GM23338 (cell line): ENCODE data around the gene KRT15. TPM values are rescaled to one million over a fixed set of nuclear protein-coding genes. Genes with fewer than 3 reads are reported as not detected.

Experiments
- ATAC-seq: fragments of 200-7000 bp; cut with Tn5 transposase; 3 replicates; pipeline ENCODE4 v1.9.1; 2020
- DNase-seq: peaks from one replicate; pipeline ENCODE4 v3.0.0-alpha.2; 2015; ENCODE audit warnings: low spot score
- H2AFZ ChIP-seq: fragments of 200-600 bp; sonication (generic); 2 replicates; pipeline ENCODE4 v1.8.0; 2016; ENCODE audit warnings: antibody characterized with exemption, mild to moderate bottlenecking, moderate library complexity
- H3F3A ChIP-seq: fragments of 200-600 bp; sonication (generic); replicated peaks from 2 replicates; pipeline ENCODE4 v1.8.0; 2017; ENCODE audit warnings: antibody characterized with exemption, mixed run types, low read depth
- H3K27ac ChIP-seq: fragments of 200-600 bp; sonication (generic); 2 replicates; pipeline ENCODE4 v1.6.1; 2016; ENCODE audit warnings: low read depth
- H3K27me3 ChIP-seq: fragments of 200-600 bp; sonication (generic); 2 replicates; pipeline ENCODE4 v1.8.0; 2016; ENCODE audit warnings: mild to moderate bottlenecking, mixed run types, moderate library complexity; ENCODE audit not compliant: insufficient read depth
- H3K36me3 ChIP-seq: fragments of 200-600 bp; sonication (generic); 2 replicates; pipeline ENCODE4 v1.8.0; 2016; ENCODE audit warnings: mild to moderate bottlenecking; ENCODE audit not compliant: insufficient read depth
- H3K4me1 ChIP-seq: fragments of 200-600 bp; sonication (generic); 2 replicates; pipeline ENCODE4 v1.8.0; 2016; ENCODE audit warnings: mild to moderate bottlenecking, moderate library complexity; ENCODE audit not compliant: insufficient read depth
- H3K4me2 ChIP-seq: fragments of 200-600 bp; sonication (generic); 2 replicates; pipeline ENCODE4 v1.7.1; 2017; ENCODE audit warnings: mixed run types
- H3K4me3 ChIP-seq: fragments of 200-600 bp; sonication (generic); 2 replicates; pipeline ENCODE4 v1.6.1; 2016; ENCODE audit warnings: mixed run types
- H3K79me2 ChIP-seq: fragments of 200-600 bp; sonication (generic); replicated peaks from 2 replicates; pipeline ENCODE4 v1.8.0; 2017; ENCODE audit warnings: mild to moderate bottlenecking; ENCODE audit not compliant: insufficient read depth
- H3K9me2 ChIP-seq: fragments of 200-600 bp; sonication (generic); 2 replicates; pipeline ENCODE4 v1.8.0; 2017; ENCODE audit not compliant: insufficient read depth
- H4K20me1 ChIP-seq: fragments of 200-600 bp; sonication (generic); replicated peaks from 2 replicates; pipeline ENCODE4 v1.8.0; 2017; ENCODE audit warnings: mild to moderate bottlenecking; ENCODE audit not compliant: insufficient read depth
- H3K27ac Mint-ChIP-seq: 2 replicates; pipeline ENCODE4 v1.8.0; 2020; ENCODE audit warnings: inconsistent platforms, mild to moderate bottlenecking, moderate library complexity, mixed read lengths
- H3K27me3 Mint-ChIP-seq: 3 replicates; pipeline ENCODE4 v1.8.0; 2022; ENCODE audit warnings: low read depth, mild to moderate bottlenecking, moderate library complexity, mixed read lengths, inconsistent platforms; ENCODE audit not compliant: insufficient read depth, poor library complexity
- H3K36me3 Mint-ChIP-seq: 3 replicates; pipeline ENCODE4 v1.8.0; 2021; ENCODE audit warnings: low read depth, mild to moderate bottlenecking, inconsistent platforms, moderate library complexity, mixed read lengths
- H3K4me1 Mint-ChIP-seq: 3 replicates; pipeline ENCODE4 v1.8.0; 2020; ENCODE audit warnings: mild to moderate bottlenecking, inconsistent platforms, mixed read lengths
- H3K4me3 Mint-ChIP-seq: 3 replicates; pipeline ENCODE4 v1.8.0; 2021; ENCODE audit warnings: moderate library complexity, mild to moderate bottlenecking, inconsistent platforms, mixed read lengths
- H3K9me3 Mint-ChIP-seq: 3 replicates; pipeline ENCODE4 v1.8.0; 2020; ENCODE audit warnings: moderate library complexity, mild to moderate bottlenecking, inconsistent platforms, mixed read lengths
- CREB1 ChIP-seq: fragments of 250-450 bp; sonication (Bioruptor Pico); IDR thresholded peaks from 2 replicates; pipeline ENCODE4 v1.5.0; 2020; ENCODE audit warnings: low read depth, mild to moderate bottlenecking, moderate library complexity
- EZH2 ChIP-seq: fragments of 200-600 bp; sonication (generic); IDR thresholded peaks from one replicate; pipeline ENCODE4 v1.8.0; 2017; ENCODE audit warnings: antibody characterized with exemption, mild to moderate bottlenecking, low read depth; ENCODE audit not compliant: unreplicated experiment
- EZH2phosphoT487 ChIP-seq: fragments of 200-600 bp; sonication (generic); IDR thresholded peaks from one replicate; pipeline ENCODE4 v1.8.1; 2018; ENCODE audit warnings: antibody characterized with exemption; ENCODE audit not compliant: unreplicated experiment
- JUNB ChIP-seq: IDR thresholded peaks from one replicate; pipeline ENCODE4 v1.6.1; 2016; ENCODE audit warnings: antibody characterized with exemption; ENCODE audit not compliant: unreplicated experiment
- NANOG ChIP-seq: IDR thresholded peaks from 2 replicates; pipeline ENCODE4 v1.6.1; 2016; ENCODE audit warnings: antibody characterized with exemption, borderline replicate concordance
- POLR2AphosphoS5 ChIP-seq: IDR thresholded peaks from 2 replicates; pipeline ENCODE4 v1.6.1; 2016; ENCODE audit warnings: antibody characterized with exemption, low read depth
- STAT1 ChIP-seq: IDR thresholded peaks from one replicate; pipeline ENCODE4 v1.6.1; 2016; ENCODE audit warnings: antibody characterized with exemption; ENCODE audit not compliant: unreplicated experiment
- ZNF114 ChIP-seq: fragments of 250-450 bp; sonication (Bioruptor Pico); IDR thresholded peaks from 2 replicates; pipeline ENCODE4 v1.5.0; 2020; ENCODE audit warnings: mild to moderate bottlenecking, moderate library complexity
- ZNF331 ChIP-seq: fragments of 250-450 bp; sonication (Bioruptor Pico); IDR thresholded peaks from 2 replicates; pipeline ENCODE4 v1.5.0; 2020; ENCODE audit warnings: low read depth, mild to moderate bottlenecking, moderate library complexity
- polyA plus RNA-seq: library from polyadenylated mRNA; unstranded; fragments of >200 nt; fragmentation: Nextera tagmentation; extraction: Ambion mirVana; gene quantifications from 2 replicates; pipeline ENCODE4 v1.2.1, GENCODE V29; 2016
- total RNA-seq: library from RNA; depleted of rRNA; stranded (reverse); fragments of >200 nt; shearing (Covaris generic); gene quantifications from 2 replicates; pipeline ENCODE4 v1.2.3, GENCODE V29; 2014
- TF ChIP-seq, protein P1 (sequence below): IDR thresholded peaks from 2 replicates; pipeline ENCODE4 v1.6.1; 2016; ENCODE audit warnings: antibody characterized with exemption
- TF ChIP-seq, protein P2 (sequence below), 2 experiments: fragments of 200-600 bp in 1 of 2; sonication (generic) in 1 of 2; conservative IDR thresholded peaks; 2 replicates each; pipeline versions ENCODE4 v1.5.1 to v1.6.1; 2016 to 2017; ENCODE audit warnings: antibody characterized with exemption in 2 of 2, low read depth in 2 of 2, mild to moderate bottlenecking in 2 of 2, moderate library complexity in 1 of 2
- TF ChIP-seq, protein P3 (sequence below): fragments of 250-450 bp; sonication (Bioruptor Pico); IDR thresholded peaks from 2 replicates; pipeline ENCODE4 v1.5.0; 2020; ENCODE audit warnings: mild to moderate bottlenecking, moderate library complexity
- TF ChIP-seq, protein P4 (sequence below): IDR thresholded peaks from one replicate; pipeline ENCODE4 v1.6.1; 2018; ENCODE audit warnings: antibody characterized with exemption; ENCODE audit not compliant: unreplicated experiment

Gene KRT15
- total and polyA plus RNA-seq, 2 experiments from 2014 or later = 0.03 TPM; not detected in 1

DNA sequence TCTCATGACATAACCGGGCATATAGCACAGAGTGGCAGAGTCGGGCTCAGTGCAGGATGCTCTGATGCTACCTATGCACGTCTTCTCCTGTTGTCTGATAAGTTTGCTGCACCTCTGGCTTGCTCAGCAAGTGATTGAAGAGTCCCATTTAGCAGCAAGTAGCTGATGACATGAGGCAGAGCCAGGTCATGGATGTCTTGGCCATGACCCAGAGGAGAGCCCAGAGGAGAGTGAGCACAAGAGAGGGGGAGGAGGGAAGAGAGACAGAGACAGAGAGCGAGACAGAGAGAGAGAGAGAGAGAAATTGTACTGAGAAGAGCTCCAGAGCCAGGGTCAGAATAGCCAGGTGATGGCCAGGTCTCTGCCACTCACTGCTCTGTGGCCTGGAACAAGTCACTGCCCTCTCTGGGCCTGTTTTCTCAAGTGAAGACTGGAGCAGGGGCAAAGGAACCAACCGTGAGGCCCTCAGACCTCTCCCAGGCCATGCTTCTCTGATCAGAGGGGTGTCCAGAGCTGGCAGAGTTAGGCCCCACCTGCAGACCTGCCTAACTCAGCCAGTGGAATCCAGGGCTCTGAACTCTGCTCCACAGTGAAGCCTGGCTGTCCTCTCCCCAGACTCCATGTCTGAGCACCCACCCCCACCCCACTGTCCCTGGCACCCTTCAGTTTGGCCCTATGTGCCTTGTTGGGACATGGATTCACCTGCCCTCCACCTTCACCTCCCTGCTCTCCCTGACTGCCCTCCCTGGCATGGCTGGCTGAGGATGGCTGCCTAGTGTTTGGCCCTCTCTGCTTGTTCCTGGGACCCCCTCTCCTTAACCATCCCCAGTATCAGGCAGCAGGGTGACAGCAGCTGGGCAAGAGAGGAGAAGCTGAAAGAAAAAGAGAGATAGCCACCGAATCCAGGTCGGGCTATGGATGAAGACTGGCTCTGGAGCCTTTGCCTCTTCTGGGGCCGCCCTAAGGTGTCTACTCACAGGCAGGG lies 33.5 kb downstream of the KRT15 start:
- Mint-ChIP-seq H3K27ac (no peak overlapping the region), H3K9me3 (no peaks in the 10 kb centered on the region), H3K4me1 (no peaks in the 10 kb centered on the region), H3K27me3 (peaks cover 25% of the 10 kb centered on the region), H3K4me3 (no peak overlapping the region), H3K36me3 (no peaks in the 10 kb centered on the region)
- Histone ChIP-seq H4K20me1 (no peaks in the 10 kb centered on the region), H3K4me3 (no peak overlapping the region), H3K4me1 (no peaks in the 10 kb centered on the region), H3K9me2 (no peaks in the 10 kb centered on the region), H2AFZ (no peak overlapping the region), H3K36me3 (no peaks in the 10 kb centered on the region), H3K27ac (no peak overlapping the region), H3F3A (no peaks in the 10 kb centered on the region), H3K79me2 (no peaks in the 10 kb centered on the region), H3K27me3 (no peaks in the 10 kb centered on the region), H3K4me2 (no peak overlapping the region)
- DNase-seq (no peak), ATAC-seq (no peak)
- TF ChIP-seq EZH2phosphoT487 (no peak), POLR2AphosphoS5 (no peak), ZNF114 (CRISPR knock-in tag) (no peak), STAT1 (no peak), JUNB (no peak), EZH2 (no peak), CREB1 (CRISPR knock-in tag) (no peak), NANOG (no peak), ZNF331 (no peak)
- TF ChIP-seq, protein P1, sequence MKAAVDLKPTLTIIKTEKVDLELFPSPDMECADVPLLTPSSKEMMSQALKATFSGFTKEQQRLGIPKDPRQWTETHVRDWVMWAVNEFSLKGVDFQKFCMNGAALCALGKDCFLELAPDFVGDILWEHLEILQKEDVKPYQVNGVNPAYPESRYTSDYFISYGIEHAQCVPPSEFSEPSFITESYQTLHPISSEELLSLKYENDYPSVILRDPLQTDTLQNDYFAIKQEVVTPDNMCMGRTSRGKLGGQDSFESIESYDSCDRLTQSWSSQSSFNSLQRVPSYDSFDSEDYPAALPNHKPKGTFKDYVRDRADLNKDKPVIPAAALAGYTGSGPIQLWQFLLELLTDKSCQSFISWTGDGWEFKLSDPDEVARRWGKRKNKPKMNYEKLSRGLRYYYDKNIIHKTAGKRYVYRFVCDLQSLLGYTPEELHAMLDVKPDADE = no peak
- TF ChIP-seq, protein P2, sequence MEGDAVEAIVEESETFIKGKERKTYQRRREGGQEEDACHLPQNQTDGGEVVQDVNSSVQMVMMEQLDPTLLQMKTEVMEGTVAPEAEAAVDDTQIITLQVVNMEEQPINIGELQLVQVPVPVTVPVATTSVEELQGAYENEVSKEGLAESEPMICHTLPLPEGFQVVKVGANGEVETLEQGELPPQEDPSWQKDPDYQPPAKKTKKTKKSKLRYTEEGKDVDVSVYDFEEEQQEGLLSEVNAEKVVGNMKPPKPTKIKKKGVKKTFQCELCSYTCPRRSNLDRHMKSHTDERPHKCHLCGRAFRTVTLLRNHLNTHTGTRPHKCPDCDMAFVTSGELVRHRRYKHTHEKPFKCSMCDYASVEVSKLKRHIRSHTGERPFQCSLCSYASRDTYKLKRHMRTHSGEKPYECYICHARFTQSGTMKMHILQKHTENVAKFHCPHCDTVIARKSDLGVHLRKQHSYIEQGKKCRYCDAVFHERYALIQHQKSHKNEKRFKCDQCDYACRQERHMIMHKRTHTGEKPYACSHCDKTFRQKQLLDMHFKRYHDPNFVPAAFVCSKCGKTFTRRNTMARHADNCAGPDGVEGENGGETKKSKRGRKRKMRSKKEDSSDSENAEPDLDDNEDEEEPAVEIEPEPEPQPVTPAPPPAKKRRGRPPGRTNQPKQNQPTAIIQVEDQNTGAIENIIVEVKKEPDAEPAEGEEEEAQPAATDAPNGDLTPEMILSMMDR (conservative IDR thresholded peaks at IDR 0.05; ENCODE audit: low read depth in 2 of 2) = no peak
- TF ChIP-seq, protein P3, sequence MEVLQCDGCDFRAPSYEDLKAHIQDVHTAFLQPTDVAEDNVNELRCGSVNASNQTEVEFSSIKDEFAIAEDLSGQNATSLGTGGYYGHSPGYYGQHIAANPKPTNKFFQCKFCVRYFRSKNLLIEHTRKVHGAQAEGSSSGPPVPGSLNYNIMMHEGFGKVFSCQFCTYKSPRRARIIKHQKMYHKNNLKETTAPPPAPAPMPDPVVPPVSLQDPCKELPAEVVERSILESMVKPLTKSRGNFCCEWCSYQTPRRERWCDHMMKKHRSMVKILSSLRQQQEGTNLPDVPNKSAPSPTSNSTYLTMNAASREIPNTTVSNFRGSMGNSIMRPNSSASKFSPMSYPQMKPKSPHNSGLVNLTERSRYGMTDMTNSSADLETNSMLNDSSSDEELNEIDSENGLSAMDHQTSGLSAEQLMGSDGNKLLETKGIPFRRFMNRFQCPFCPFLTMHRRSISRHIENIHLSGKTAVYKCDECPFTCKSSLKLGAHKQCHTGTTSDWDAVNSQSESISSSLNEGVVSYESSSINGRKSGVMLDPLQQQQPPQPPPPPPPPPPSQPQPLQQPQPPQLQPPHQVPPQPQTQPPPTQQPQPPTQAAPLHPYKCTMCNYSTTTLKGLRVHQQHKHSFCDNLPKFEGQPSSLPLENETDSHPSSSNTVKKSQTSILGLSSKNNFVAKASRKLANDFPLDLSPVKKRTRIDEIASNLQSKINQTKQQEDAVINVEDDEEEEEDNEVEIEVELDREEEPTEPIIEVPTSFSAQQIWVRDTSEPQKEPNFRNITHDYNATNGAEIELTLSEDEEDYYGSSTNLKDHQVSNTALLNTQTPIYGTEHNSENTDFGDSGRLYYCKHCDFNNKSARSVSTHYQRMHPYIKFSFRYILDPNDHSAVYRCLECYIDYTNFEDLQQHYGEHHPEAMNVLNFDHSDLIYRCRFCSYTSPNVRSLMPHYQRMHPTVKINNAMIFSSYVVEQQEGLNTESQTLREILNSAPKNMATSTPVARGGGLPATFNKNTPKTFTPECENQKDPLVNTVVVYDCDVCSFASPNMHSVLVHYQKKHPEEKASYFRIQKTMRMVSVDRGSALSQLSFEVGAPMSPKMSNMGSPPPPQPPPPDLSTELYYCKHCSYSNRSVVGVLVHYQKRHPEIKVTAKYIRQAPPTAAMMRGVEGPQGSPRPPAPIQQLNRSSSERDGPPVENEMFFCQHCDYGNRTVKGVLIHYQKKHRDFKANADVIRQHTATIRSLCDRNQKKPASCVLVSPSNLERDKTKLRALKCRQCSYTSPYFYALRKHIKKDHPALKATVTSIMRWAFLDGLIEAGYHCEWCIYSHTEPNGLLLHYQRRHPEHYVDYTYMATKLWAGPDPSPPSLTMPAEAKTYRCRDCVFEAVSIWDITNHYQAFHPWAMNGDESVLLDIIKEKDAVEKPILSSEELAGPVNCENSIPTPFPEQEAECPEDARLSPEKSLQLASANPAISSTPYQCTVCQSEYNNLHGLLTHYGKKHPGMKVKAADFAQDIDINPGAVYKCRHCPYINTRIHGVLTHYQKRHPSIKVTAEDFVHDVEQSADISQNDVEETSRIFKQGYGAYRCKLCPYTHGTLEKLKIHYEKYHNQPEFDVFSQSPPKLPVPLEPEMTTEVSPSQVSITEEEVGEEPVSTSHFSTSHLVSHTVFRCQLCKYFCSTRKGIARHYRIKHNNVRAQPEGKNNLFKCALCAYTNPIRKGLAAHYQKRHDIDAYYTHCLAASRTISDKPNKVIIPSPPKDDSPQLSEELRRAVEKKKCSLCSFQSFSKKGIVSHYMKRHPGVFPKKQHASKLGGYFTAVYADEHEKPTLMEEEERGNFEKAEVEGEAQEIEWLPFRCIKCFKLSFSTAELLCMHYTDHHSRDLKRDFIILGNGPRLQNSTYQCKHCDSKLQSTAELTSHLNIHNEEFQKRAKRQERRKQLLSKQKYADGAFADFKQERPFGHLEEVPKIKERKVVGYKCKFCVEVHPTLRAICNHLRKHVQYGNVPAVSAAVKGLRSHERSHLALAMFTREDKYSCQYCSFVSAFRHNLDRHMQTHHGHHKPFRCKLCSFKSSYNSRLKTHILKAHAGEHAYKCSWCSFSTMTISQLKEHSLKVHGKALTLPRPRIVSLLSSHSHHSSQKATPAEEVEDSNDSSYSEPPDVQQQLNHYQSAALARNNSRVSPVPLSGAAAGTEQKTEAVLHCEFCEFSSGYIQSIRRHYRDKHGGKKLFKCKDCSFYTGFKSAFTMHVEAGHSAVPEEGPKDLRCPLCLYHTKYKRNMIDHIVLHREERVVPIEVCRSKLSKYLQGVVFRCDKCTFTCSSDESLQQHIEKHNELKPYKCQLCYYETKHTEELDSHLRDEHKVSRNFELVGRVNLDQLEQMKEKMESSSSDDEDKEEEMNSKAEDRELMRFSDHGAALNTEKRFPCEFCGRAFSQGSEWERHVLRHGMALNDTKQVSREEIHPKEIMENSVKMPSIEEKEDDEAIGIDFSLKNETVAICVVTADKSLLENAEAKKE = no peak
- TF ChIP-seq, protein P4, sequence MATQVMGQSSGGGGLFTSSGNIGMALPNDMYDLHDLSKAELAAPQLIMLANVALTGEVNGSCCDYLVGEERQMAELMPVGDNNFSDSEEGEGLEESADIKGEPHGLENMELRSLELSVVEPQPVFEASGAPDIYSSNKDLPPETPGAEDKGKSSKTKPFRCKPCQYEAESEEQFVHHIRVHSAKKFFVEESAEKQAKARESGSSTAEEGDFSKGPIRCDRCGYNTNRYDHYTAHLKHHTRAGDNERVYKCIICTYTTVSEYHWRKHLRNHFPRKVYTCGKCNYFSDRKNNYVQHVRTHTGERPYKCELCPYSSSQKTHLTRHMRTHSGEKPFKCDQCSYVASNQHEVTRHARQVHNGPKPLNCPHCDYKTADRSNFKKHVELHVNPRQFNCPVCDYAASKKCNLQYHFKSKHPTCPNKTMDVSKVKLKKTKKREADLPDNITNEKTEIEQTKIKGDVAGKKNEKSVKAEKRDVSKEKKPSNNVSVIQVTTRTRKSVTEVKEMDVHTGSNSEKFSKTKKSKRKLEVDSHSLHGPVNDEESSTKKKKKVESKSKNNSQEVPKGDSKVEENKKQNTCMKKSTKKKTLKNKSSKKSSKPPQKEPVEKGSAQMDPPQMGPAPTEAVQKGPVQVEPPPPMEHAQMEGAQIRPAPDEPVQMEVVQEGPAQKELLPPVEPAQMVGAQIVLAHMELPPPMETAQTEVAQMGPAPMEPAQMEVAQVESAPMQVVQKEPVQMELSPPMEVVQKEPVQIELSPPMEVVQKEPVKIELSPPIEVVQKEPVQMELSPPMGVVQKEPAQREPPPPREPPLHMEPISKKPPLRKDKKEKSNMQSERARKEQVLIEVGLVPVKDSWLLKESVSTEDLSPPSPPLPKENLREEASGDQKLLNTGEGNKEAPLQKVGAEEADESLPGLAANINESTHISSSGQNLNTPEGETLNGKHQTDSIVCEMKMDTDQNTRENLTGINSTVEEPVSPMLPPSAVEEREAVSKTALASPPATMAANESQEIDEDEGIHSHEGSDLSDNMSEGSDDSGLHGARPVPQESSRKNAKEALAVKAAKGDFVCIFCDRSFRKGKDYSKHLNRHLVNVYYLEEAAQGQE = no peak
